ENCODE data around the gene PRKAG3. TPM values are rescaled to one million over a fixed set of nuclear protein-coding genes. Genes with fewer than 3 reads are reported as not detected.

PRKAG3 gene
- total RNA-seq, 4 donors from 2014 or later = not detected

DNA sequence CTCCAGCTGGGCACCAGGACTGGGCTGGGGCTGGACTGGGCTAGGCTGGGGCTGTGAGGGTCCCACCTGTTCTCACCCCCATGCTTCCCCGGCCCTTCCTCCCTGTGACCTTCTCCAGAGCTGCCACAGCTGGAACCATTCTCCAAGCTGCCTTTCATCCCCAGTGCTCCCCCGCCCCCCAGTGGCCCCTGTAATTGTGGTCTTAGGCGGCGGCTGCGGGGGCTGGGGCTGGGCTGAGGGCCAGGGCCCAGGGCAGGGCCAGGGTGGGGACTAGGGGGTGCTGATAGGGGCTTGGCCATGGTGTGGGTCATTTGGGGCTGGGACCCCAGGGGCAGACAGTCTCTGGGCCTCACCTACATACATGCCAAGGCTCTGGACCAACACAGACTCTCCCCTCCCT is 46.3 kb upstream of the PRKAG3 start:
- TF ChIP-seq, protein P1, sequence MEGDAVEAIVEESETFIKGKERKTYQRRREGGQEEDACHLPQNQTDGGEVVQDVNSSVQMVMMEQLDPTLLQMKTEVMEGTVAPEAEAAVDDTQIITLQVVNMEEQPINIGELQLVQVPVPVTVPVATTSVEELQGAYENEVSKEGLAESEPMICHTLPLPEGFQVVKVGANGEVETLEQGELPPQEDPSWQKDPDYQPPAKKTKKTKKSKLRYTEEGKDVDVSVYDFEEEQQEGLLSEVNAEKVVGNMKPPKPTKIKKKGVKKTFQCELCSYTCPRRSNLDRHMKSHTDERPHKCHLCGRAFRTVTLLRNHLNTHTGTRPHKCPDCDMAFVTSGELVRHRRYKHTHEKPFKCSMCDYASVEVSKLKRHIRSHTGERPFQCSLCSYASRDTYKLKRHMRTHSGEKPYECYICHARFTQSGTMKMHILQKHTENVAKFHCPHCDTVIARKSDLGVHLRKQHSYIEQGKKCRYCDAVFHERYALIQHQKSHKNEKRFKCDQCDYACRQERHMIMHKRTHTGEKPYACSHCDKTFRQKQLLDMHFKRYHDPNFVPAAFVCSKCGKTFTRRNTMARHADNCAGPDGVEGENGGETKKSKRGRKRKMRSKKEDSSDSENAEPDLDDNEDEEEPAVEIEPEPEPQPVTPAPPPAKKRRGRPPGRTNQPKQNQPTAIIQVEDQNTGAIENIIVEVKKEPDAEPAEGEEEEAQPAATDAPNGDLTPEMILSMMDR (IDR thresholded peaks at IDR 0.05; ENCODE audit: low read depth) = no peak

- TF ChIP-seq, protein P1 (IDR thresholded peaks at IDR 0.05; ENCODE audit: low read depth) = no peak
Observed at GRCh38 chr2:218877331-218877730, 45.7 kb upstream of the PRKAG3 start.

GRCh38 chr2:218876562-218877219 is 45.1 kb upstream of the PRKAG3 start:
- TF ChIP-seq, protein P1 (IDR thresholded peaks at IDR 0.05; ENCODE audit: low read depth) = no peak

DNA sequence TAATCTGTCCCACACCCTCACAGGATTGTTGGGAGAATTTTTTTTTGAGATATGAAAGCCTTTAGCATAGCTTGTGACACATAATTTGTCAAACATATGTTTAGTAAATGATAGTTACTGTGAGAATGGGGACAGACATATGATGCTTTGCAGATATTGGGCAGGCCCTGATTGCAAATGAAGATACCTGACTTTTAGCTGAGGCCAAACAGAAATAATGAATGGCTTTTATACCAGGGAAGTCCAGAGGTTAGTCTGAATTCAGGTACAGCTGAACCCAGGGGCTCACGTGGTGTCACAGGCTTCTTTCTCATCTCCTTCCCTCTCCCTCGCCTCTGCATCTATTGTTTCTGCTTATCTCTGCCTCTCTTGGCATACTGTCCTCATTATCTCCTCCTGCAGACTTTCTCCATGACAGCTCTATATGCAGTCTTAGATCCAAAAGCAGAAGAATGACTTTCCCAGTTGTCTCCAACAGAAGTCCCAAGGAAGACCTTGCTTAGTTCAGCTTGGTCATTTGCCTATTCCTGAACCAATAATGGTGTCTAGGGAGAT is 44.2 kb upstream of the PRKAG3 start:
- TF ChIP-seq, protein P1 (IDR thresholded peaks at IDR 0.05; ENCODE audit: low read depth) = no peak

GRCh38 chr2:218873359-218874194 is 42.0 kb upstream of the PRKAG3 start:
- TF ChIP-seq, protein P1 (IDR thresholded peaks at IDR 0.05; ENCODE audit: low read depth) = no peak

DNA sequence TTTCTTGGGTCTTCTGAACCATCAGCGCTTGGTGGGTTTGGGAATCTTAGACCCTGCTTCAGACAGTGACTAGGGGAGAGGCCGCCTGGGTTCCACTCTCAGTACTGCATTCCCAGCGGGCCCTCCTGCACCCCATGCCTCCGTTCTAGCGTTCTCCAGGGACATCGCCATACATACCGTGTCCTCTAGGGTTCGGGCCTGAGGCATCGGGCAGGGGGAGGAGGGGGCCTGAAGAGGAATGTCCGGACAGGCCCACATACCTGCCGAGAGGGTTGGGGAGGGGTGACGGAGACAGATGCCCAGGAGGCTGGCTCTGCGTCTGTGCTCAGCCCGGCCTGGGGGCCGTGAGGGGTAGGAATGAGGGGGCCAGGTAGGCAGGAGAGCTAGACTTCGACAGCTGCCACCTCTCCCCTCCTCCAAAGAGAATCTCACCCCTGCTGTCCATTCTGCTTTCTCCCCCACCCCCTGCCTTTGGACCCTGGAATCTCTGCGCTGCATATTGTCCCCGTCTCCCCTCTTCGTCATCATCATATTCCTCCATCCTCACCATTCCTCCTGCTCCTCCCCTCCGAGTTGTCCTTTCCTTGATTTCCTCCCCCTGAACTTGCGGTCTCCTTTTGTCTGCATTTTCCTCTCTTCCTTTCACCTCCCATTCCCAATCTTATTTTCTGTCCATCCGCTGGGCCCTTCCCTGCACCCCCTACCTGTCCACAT is 41.2 kb upstream of the PRKAG3 start:
- TF ChIP-seq, protein P1 (IDR thresholded peaks at IDR 0.05; ENCODE audit: low read depth) = no peak

All from subcutaneous adipose tissue (tissue), 4 donors.